ENCODE measurements around the gene KDM4B. TPM values are rescaled to one million over a fixed set of nuclear protein-coding genes. Genes with fewer than 3 reads are reported as not detected.
A peak's percentile ranks its signal among the peaks of the same experiment; 100 is the strongest.

KDM4B gene
- total and polyA plus RNA-seq, 9 of the 15 experiments (the other 6 are each of a cell fraction or from before 2014, with no cell fraction given) = 0.21 to 29.9 (median 7.3) TPM

- TF ChIP-seq ZNF707 (CRISPR knock-in tag; conservative IDR thresholded peaks at IDR 0.05) (no peak), SMAD3 (CRISPR knock-in tag; conservative IDR thresholded peaks at IDR 0.05) (0 out of 2 replicates have a peak, but pooled peaks have one; percentile 5), IFI16 (CRISPR knock-in tag; IDR thresholded peaks at IDR 0.05) (no peak), ZBTB7A (IDR thresholded peaks at IDR 0.05; ENCODE audit: borderline replicate concordance, control insufficient read depth, low read depth, low read length) (peak; percentile 81; the same call in 1 of the 2 replicates), TEAD4 (IDR thresholded peaks at IDR 0.05; ENCODE audit: low read length) (no peak), TEAD4 (CRISPR knock-in tag; IDR thresholded peaks at IDR 0.05; ENCODE audit: borderline replicate concordance) (no peak), ZNF140 (CRISPR knock-in tag; IDR thresholded peaks at IDR 0.05) (no peak), ETV1 (tag; conservative IDR thresholded peaks at IDR 0.05; ENCODE audit: low read depth) (0 out of 2 replicates have a peak, but pooled peaks have one; percentile 32), NFATC3 (IDR thresholded peaks at IDR 0.05) (no peak), TCF3 (CRISPR knock-in tag; IDR thresholded peaks at IDR 0.05) (no peak), ZNF398 (CRISPR knock-in tag; IDR thresholded peaks at IDR 0.05) (no peak), SRSF9 (IDR thresholded peaks at IDR 0.05; ENCODE audit: borderline replicate concordance, low read depth, low read length) (no peak), E2F4 (CRISPR knock-in tag; IDR thresholded peaks at IDR 0.05; ENCODE audit: low read depth) (no peak), ZNF79 (CRISPR knock-in tag; IDR thresholded peaks at IDR 0.05; ENCODE audit: low read depth) (no peak), ZNF778 (CRISPR knock-in tag; IDR thresholded peaks at IDR 0.05) (no peak), LARP7 (IDR thresholded peaks at IDR 0.05) (no peak), ZNF583 (CRISPR knock-in tag; IDR thresholded peaks at IDR 0.05) (no peak), ZNF444 (CRISPR knock-in tag; IDR thresholded peaks at IDR 0.05) (no peak), ZNF511 (CRISPR knock-in tag; IDR thresholded peaks at IDR 0.05) (no peak), HDAC8 (tag; IDR thresholded peaks at IDR 0.05) (peak; percentile 90), E2F8 (IDR thresholded peaks at IDR 0.05; ENCODE audit: low read depth, partially characterized antibody) (no peak), FOXO4 (CRISPR knock-in tag; IDR thresholded peaks at IDR 0.05) (no peak), BCOR (IDR thresholded peaks at IDR 0.05) (peak; percentile 96)
Measured at GRCh38 chr19:5090465-5091017, 121.6 kb downstream of the KDM4B start (continued).
